HEK293 (cell line): Measurements from ENCODE around the gene PAK6.

ENCODE experiments used
- CTCF ChIP-seq: fragments of 450-650 bp; formaldehyde crosslinking; IDR thresholded peaks from 2 replicates; pipeline ENCODE4 v1.5.1; 2016; ENCODE audit warnings: missing biosample characterization, missing genetic modification characterization
- FEZF1 ChIP-seq: fragments of 450-650 bp; formaldehyde crosslinking; IDR thresholded peaks from 2 replicates; pipeline ENCODE4 v1.5.1; 2016; ENCODE audit warnings: missing biosample characterization, missing genetic modification characterization
- PATZ1 ChIP-seq: fragments of 450-650 bp; formaldehyde crosslinking; IDR thresholded peaks from 2 replicates; pipeline ENCODE4 v1.5.1; 2016; ENCODE audit warnings: missing biosample characterization, missing genetic modification characterization
- ZBTB26 ChIP-seq: fragments of 450-650 bp; formaldehyde crosslinking; optimal IDR thresholded peaks from 2 replicates; pipeline ENCODE3; 2016; ENCODE audit warnings: missing biosample characterization, mild to moderate bottlenecking, missing genetic modification characterization
- ZNF148 ChIP-seq: fragments of 450-650 bp; formaldehyde crosslinking; IDR thresholded peaks from 2 replicates; pipeline ENCODE4 v1.5.0; 2017; ENCODE audit warnings: missing biosample characterization, missing genetic modification characterization, borderline replicate concordance
- ZNF16 ChIP-seq: fragments of 450-650 bp; formaldehyde crosslinking; IDR thresholded peaks from 2 replicates; pipeline ENCODE4 v1.5.1; 2016; ENCODE audit warnings: low read depth, missing biosample characterization, missing genetic modification characterization
- ZNF18 ChIP-seq: fragments of 450-650 bp; formaldehyde crosslinking; IDR thresholded peaks from 2 replicates; pipeline ENCODE4 v1.5.1; 2016; ENCODE audit warnings: missing biosample characterization, missing genetic modification characterization
- ZNF19 ChIP-seq: fragments of 450-650 bp; formaldehyde crosslinking; IDR thresholded peaks from 2 replicates; pipeline ENCODE4; 2016; ENCODE audit warnings: missing biosample characterization, missing genetic modification characterization, low read depth
- ZNF404 ChIP-seq: fragments of 450-650 bp; formaldehyde crosslinking; IDR thresholded peaks from 2 replicates; pipeline ENCODE4 v1.5.1; 2017; ENCODE audit warnings: missing biosample characterization, missing genetic modification characterization
- ZNF416 ChIP-seq: fragments of 450-650 bp; formaldehyde crosslinking; IDR thresholded peaks from 2 replicates; pipeline ENCODE4 v1.5.1; 2016; ENCODE audit warnings: missing biosample characterization, missing genetic modification characterization
- ZSCAN16 ChIP-seq: fragments of 450-650 bp; formaldehyde crosslinking; IDR thresholded peaks from 2 replicates; pipeline ENCODE4 v1.5.1; 2016; ENCODE audit warnings: missing biosample characterization, missing genetic modification characterization

GRCh38 chr15:40289140-40289775 is 50.4 kb downstream of the PAK6 start:
- TF ChIP-seq PATZ1 (no peak), ZSCAN16 (tag by site-specific recombination) (no peak), ZNF416 (tag by site-specific recombination) (no peak), CTCF (tag by site-specific recombination) (no peak), ZNF18 (tag by site-specific recombination) (no peak), ZNF148 (tag by site-specific recombination) (no peak), ZNF19 (tag by site-specific recombination) (no peak), ZBTB26 (tag by site-specific recombination) (no peak), ZNF16 (tag by site-specific recombination) (no peak), ZNF404 (tag by site-specific recombination) (no peak), FEZF1 (no peak)
